Lower leg skin (tissue), 3 donors: Measurements from ENCODE around the gene CRY2.

Experiments used
- POLR2A ChIP-seq, 2 donors: fragments of 450-650 bp; IDR thresholded peaks; one replicate each; pipeline ENCODE4 v1.6.1; 2016 to 2017; ENCODE audit warnings: antibody characterized with exemption in 2 of 2, mild to moderate bottlenecking in 1 of 2, moderate library complexity in 1 of 2
- TF ChIP-seq, protein P1 (sequence below), 3 donors: fragments of 450-650 bp; IDR thresholded peaks; one replicate each; pipeline ENCODE4 v1.5.1; 2016; ENCODE audit warnings: antibody characterized with exemption in 3 of 3, mild to moderate bottlenecking in 3 of 3, moderate library complexity in 2 of 3

DNA sequence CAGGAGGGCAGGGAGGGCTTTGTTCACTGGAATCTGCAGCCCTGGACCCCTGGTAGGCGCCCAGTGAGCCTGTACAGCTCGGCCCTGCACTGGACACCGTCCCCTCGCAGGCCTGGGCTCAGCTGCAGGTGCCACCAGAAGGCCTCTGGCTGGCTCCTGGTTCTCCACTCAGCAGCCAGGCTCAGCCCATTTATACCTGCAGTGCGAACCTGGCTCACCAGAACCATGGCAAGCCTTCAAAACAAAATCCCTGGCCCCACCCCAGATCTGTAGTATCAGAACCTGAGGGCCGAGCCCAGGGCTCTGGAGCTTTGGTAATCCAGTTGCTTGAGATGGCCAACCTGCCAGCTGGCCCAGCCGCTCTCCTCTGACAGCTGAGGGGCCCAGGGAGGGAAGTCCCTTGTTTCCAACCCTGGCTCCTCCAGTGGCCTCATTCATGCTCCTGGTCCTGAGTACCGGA is 60.7 kb downstream of the CRY2 start:
- TF ChIP-seq, protein P1, sequence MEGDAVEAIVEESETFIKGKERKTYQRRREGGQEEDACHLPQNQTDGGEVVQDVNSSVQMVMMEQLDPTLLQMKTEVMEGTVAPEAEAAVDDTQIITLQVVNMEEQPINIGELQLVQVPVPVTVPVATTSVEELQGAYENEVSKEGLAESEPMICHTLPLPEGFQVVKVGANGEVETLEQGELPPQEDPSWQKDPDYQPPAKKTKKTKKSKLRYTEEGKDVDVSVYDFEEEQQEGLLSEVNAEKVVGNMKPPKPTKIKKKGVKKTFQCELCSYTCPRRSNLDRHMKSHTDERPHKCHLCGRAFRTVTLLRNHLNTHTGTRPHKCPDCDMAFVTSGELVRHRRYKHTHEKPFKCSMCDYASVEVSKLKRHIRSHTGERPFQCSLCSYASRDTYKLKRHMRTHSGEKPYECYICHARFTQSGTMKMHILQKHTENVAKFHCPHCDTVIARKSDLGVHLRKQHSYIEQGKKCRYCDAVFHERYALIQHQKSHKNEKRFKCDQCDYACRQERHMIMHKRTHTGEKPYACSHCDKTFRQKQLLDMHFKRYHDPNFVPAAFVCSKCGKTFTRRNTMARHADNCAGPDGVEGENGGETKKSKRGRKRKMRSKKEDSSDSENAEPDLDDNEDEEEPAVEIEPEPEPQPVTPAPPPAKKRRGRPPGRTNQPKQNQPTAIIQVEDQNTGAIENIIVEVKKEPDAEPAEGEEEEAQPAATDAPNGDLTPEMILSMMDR (IDR thresholded peaks at IDR 0.05), result no peak
- no peak for TF ChIP-seq POLR2A (IDR thresholded peaks at IDR 0.05)
